ENCODE measurements around the gene GSTCD. TPM values are rescaled to one million over a fixed set of nuclear protein-coding genes. Genes with fewer than 3 reads are reported as not detected.

GSTCD gene
- total RNA-seq, 1 experiment from 2014 or later = 8.8 TPM

- no peaks in the 10 kb centered on the region for H3K9me3 ChIP-seq (ENCODE audit: control insufficient read depth, insufficient read depth, low read depth, low read length)
- no peaks in the 10 kb centered on the region for H3K27me3 ChIP-seq (ENCODE audit: control insufficient read depth, insufficient read depth, low read length)
- intact Hi-C loops (cut with micrococcal nuclease; ENCODE audit: unreplicated experiment) = no loop called here
- in situ Hi-C loops (cut with HindIII; ENCODE audit: low pct_unique_long_range_greater_than_20kb, low sequenced_read_pairs) = no loop called here
- DNase-seq (ENCODE audit: low read depth, low spot score) (no peak), ATAC-seq (no peak)
- no peak overlapping the region for H3K27ac ChIP-seq (ENCODE audit: low read length)
- ChIA-PET POLR2A (no interaction called here), CTCF (no interaction called here)
- H3K36me3 ChIP-seq (ENCODE audit: control insufficient read depth, insufficient read depth, low read length) = no peaks in the 10 kb centered on the region
- TF ChIP-seq TCF7L2 (IDR thresholded peaks at IDR 0.05; ENCODE audit: low read depth, low read length) = no peak
- no peak for TF ChIP-seq SIN3A (IDR thresholded peaks at IDR 0.05; ENCODE audit: borderline replicate concordance, insufficient read depth, low read depth, low read length)
- TF ChIP-seq REST (IDR thresholded peaks at IDR 0.05; ENCODE audit: insufficient read depth in 1 of 2, low read depth in 2 of 2, low read length in 1 of 2) = no peak
- no peak for TF ChIP-seq CTCF (IDR thresholded peaks at IDR 0.05)
- TF ChIP-seq POLR2AphosphoS5 (IDR thresholded peaks at IDR 0.05; ENCODE audit: low read depth, low read length) = no peak
- H3K4me3 ChIP-seq (ENCODE audit: low read depth in 2 of 2, low read length in 2 of 2) = no peak overlapping the region; a peak in 1 of 4 replicates
- H3K4me1 ChIP-seq (ENCODE audit: control insufficient read depth, insufficient read depth, low read length) = no peaks in the 10 kb centered on the region
- BruUV-seq (replicated peaks) = no TSS peak
These were observed 100.1 kb downstream of the GSTCD start for GRCh38 chr4:105808750-105809041.

- H3K4me1 ChIP-seq (ENCODE audit: control insufficient read depth, insufficient read depth, low read length) = no peaks in the 10 kb centered on the region
- POLR2A ChIA-PET = no interaction called here
- ATAC-seq (no peak), DNase-seq (ENCODE audit: low read depth, low spot score) (no peak)
- no peaks in the 10 kb centered on the region for H3K36me3 ChIP-seq (ENCODE audit: control insufficient read depth, insufficient read depth, low read length)
- intact Hi-C loops (cut with micrococcal nuclease; ENCODE audit: unreplicated experiment) = no loop called here
- H3K4me3 ChIP-seq (ENCODE audit: low read depth in 2 of 2, low read length in 2 of 2) = no peak overlapping the region
- TF ChIP-seq REST (IDR thresholded peaks at IDR 0.05; ENCODE audit: insufficient read depth in 1 of 2, low read depth in 2 of 2, low read length in 1 of 2) = no peak
- TF ChIP-seq SIN3A (IDR thresholded peaks at IDR 0.05; ENCODE audit: borderline replicate concordance, insufficient read depth, low read depth, low read length) = no peak
- TF ChIP-seq TCF7L2 (IDR thresholded peaks at IDR 0.05; ENCODE audit: low read depth, low read length) = no peak
- CTCF ChIA-PET = no interaction called here
- H3K27me3 ChIP-seq (ENCODE audit: control insufficient read depth, insufficient read depth, low read length) = no peaks in the 10 kb centered on the region
- H3K9me3 ChIP-seq (ENCODE audit: control insufficient read depth, insufficient read depth, low read depth, low read length) = no peaks in the 10 kb centered on the region
- BruUV-seq (replicated peaks) = no TSS peak
- H3K27ac ChIP-seq (ENCODE audit: low read length) = no peak overlapping the region
- in situ Hi-C loops (cut with HindIII; ENCODE audit: low pct_unique_long_range_greater_than_20kb, low sequenced_read_pairs) = no loop called here
These were observed 107.1 kb downstream of the GSTCD start for GRCh38 chr4:105815701-105816100.

Data from Panc1 (cell line).